CD4-positive, alpha-beta memory T cell (primary cell): ENCODE measurements around the gene TMEM134. TPM values are rescaled to one million over a fixed set of nuclear protein-coding genes. Genes with fewer than 3 reads are reported as not detected.
"Not testable (repeated sequence)": the region's sequence is repeated elsewhere in the genome, so short reads cannot be mapped to it uniquely, and the experiment has no call there.

Experiments used
- CTCF ChIA-PET: fragments of 350-600 bp; sonication (Branson Sonifier 250); formaldehyde crosslinking; loops from one replicate; lab custom pipeline; 2021; ENCODE audit warnings: inconsistent platforms; ENCODE audit not compliant: partially characterized antibody; lab: Charles Lee
- POLR2A ChIA-PET: fragments of 350-600 bp; sonication (Branson Sonifier 250); formaldehyde crosslinking; loops from one replicate; lab custom pipeline; 2021; ENCODE audit not compliant: partially characterized antibody; lab: Charles Lee
- DNase-seq, 5 donors: peaks; one replicate each; pipeline versions ENCODE4 v3.0.0 to v3.0.0-alpha.2; 2020 to 2022; ENCODE audit warnings: mixed read lengths in 1 of 5
- H3K27ac ChIP-seq: one replicate; pipeline ENCODE4 v1.7.0; 2013; ENCODE audit warnings: low read depth, low read length
- H3K27me3 ChIP-seq: 2 replicates; pipeline ENCODE4 v1.7.0; 2013; ENCODE audit warnings: mild to moderate bottlenecking, low read length, moderate library complexity; ENCODE audit not compliant: insufficient read depth
- H3K36me3 ChIP-seq: 2 replicates; pipeline ENCODE4 v1.7.0; 2013; ENCODE audit warnings: mild to moderate bottlenecking, low read length, moderate library complexity; ENCODE audit not compliant: insufficient read depth
- H3K4me1 ChIP-seq: 2 replicates; pipeline ENCODE4 v1.7.0; 2013; ENCODE audit warnings: mild to moderate bottlenecking, low read length, moderate library complexity; ENCODE audit not compliant: insufficient read depth
- H3K4me3 ChIP-seq, 2 donors: one replicate each; pipeline ENCODE4 v1.7.0; 2013; ENCODE audit warnings: low read length in 2 of 2, mild to moderate bottlenecking in 1 of 2
- H3K9me3 ChIP-seq, 2 donors: one replicate each; pipeline ENCODE4 v1.7.0; 2013; ENCODE audit warnings: low read length in 2 of 2, control low read depth in 1 of 2; ENCODE audit not compliant: control insufficient read depth in 1 of 2
- H3K27ac Mint-ChIP-seq, 7 donors: one replicate each; pipeline ENCODE4 v1.8.0; 2020 to 2021; ENCODE audit warnings: mixed read lengths in 7 of 7, mild to moderate bottlenecking in 6 of 7, inconsistent platforms in 3 of 7, moderate library complexity in 3 of 7
- H3K27me3 Mint-ChIP-seq, 2 donors: one replicate each; pipeline ENCODE4 v1.8.0; 2020 to 2021; ENCODE audit warnings: mixed read lengths in 2 of 2
- H3K36me3 Mint-ChIP-seq, 2 donors: one replicate each; pipeline ENCODE4 v1.8.0; 2020 to 2021; ENCODE audit warnings: mixed read lengths in 2 of 2, inconsistent platforms in 1 of 2, mild to moderate bottlenecking in 1 of 2
- H3K4me1 Mint-ChIP-seq, 4 donors: one replicate each; pipeline ENCODE4 v1.8.0; 2020 to 2021; ENCODE audit warnings: mixed read lengths in 4 of 4, mild to moderate bottlenecking in 1 of 4
- H3K4me3 Mint-ChIP-seq, 8 donors: one replicate each; pipeline ENCODE4 v1.8.0; 2020 to 2021; ENCODE audit warnings: mixed read lengths in 8 of 8, mild to moderate bottlenecking in 7 of 8, moderate library complexity in 6 of 8, inconsistent platforms in 3 of 8
- H3K9me3 Mint-ChIP-seq, 8 donors: one replicate each; pipeline ENCODE4 v1.8.0; 2020 to 2021; ENCODE audit warnings: mixed read lengths in 8 of 8, mild to moderate bottlenecking in 5 of 8, inconsistent platforms in 3 of 8, moderate library complexity in 1 of 8
- intact Hi-C: fragments of 100-400 bp; cut with micrococcal nuclease; formaldehyde crosslinking; loops from one replicate; pipeline ENCODE4 v1.15.1; 2023
- polyA plus RNA-seq, 2 donors: library from polyadenylated mRNA; unstranded; fragments of 300-500 nt; fragmentation: Illumina TruSeq; gene quantifications; one replicate each; pipeline ENCODE4 v1.2.3, GENCODE V29; 2021
- total RNA-seq, 2 experiments: library from RNA; stranded (reverse); gene quantifications; one replicate each; pipeline ENCODE4 v1.2.3, GENCODE V29; 2021

TMEM134 gene
- total RNA-seq (10 to 100 TPM; 90.1 to 99.1 TPM), polyA plus RNA-seq (100 to 1,000 TPM; 152 to 162 TPM)

- H3K4me3 Mint-ChIP-seq = peak within 1 kb of the TSS; percentile 83 to 92 (median 90)
- H3K4me1 Mint-ChIP-seq = peaks cover 16 to 38% (median 28%) of the 10 kb centered on the region in 4 donors
- no peaks in the 10 kb centered on the region for H3K9me3 Mint-ChIP-seq
- H3K9me3 ChIP-seq = no peaks in the 10 kb centered on the region
- peak; percentile 85 to 88 (median 88) for DNase-seq
- peak within 1 kb of the TSS; percentile 78 to 79 for H3K4me3 ChIP-seq
- no peaks in the 10 kb centered on the region for H3K27me3 Mint-ChIP-seq
- intact Hi-C loops = loop anchor here (1.0 to 2.0 kb wide), 9 partner anchors 13 to 80 kb away; partner anchors contain the start of genes CORO1B, PPP1CA, PTPRCAP and RPS6KB2
- H3K27me3 ChIP-seq = no peaks in the 10 kb centered on the region
- peaks cover 48% of the 10 kb centered on the region for H3K4me1 ChIP-seq
- peak within 1 kb of the TSS; percentile 84 to 96 (median 91) for H3K27ac Mint-ChIP-seq
- peaks cover 0 to 7% of the 10 kb centered on the region in 2 donors for H3K36me3 Mint-ChIP-seq
- H3K27ac ChIP-seq = peak within 1 kb of the TSS; percentile 81
- no peaks in the 10 kb centered on the region for H3K36me3 ChIP-seq
- CTCF ChIA-PET = interaction anchor here (0.8 to 4.8 kb wide), 19 partner anchors 9 to 206 kb away, joined by 3 to 38 read pairs (median 4); partner anchors contain the start of genes AIP, PITPNM1, PPP1CA and PTPRCAP
- POLR2A ChIA-PET = interaction anchor here (0.6 to 30.4 kb wide), 24 partner anchors 8 to 229 kb away, joined by 3 to 900 read pairs (median 8); partner anchors contain the start of genes AIP, CABP4, CDK2AP2 and CORO1B
Measured at GRCh38 chr11:67468759-67469507, at the start of gene TMEM134. Gene TMEM134, minus strand, starts transcription at chr11:67469251. Its CDS starts 59 bp downstream, at chr11:67469192.

GRCh38 chr11:67517784-67518552 is 48.9 kb upstream of the TMEM134 start:
- Mint-ChIP-seq H3K27me3 (peaks cover under 1 to 8% of the 10 kb centered on the region in 2 donors), H3K27ac (no peak overlapping the region), H3K4me1 (no peaks in the 10 kb centered on the region), H3K36me3 (no peaks in the 10 kb centered on the region), H3K4me3 (no peak overlapping the region), H3K9me3 (no peaks in the 10 kb centered on the region)
- H3K4me3 ChIP-seq = no peak overlapping the region
- no peaks in the 10 kb centered on the region for H3K36me3 ChIP-seq
- POLR2A ChIA-PET = no interaction called here
- intact Hi-C loops = no loop called here
- H3K27ac ChIP-seq = no peak overlapping the region
- no peaks in the 10 kb centered on the region for H3K27me3 ChIP-seq
- H3K4me1 ChIP-seq = no peaks in the 10 kb centered on the region
- no peak for DNase-seq
- H3K9me3 ChIP-seq = no peaks in the 10 kb centered on the region
- CTCF ChIA-PET = no interaction called here

GRCh38 chr11:67516806-67517205 is 47.8 kb upstream of the TMEM134 start:
- Histone ChIP-seq H3K4me1 (no peaks in the 10 kb centered on the region), H3K9me3 (no peaks in the 10 kb centered on the region), H3K27ac (no peak overlapping the region), H3K27me3 (no peaks in the 10 kb centered on the region), H3K36me3 (no peaks in the 10 kb centered on the region), H3K4me3 (no peak overlapping the region)
- no peaks in the 10 kb centered on the region for H3K4me1 Mint-ChIP-seq
- peaks cover 2 to 9% of the 10 kb centered on the region in 2 donors for H3K27me3 Mint-ChIP-seq
- H3K4me3 Mint-ChIP-seq = no peak overlapping the region
- intact Hi-C loops = no loop called here
- CTCF ChIA-PET = no interaction called here
- H3K36me3 Mint-ChIP-seq = no peaks in the 10 kb centered on the region
- no peak overlapping the region for H3K27ac Mint-ChIP-seq
- POLR2A ChIA-PET = no interaction called here
- DNase-seq = no peak
- no peaks in the 10 kb centered on the region for H3K9me3 Mint-ChIP-seq

GRCh38 chr11:67514116-67514515 is 45.1 kb upstream of the TMEM134 start:
- H3K27ac Mint-ChIP-seq = no peak overlapping the region
- Histone ChIP-seq H3K27me3 (no peaks in the 10 kb centered on the region), H3K4me3 (no peak overlapping the region), H3K36me3 (no peaks in the 10 kb centered on the region), H3K4me1 (peaks cover 1% of the 10 kb centered on the region), H3K27ac (no peak overlapping the region), H3K9me3 (no peaks in the 10 kb centered on the region)
- H3K27me3 Mint-ChIP-seq = peaks cover 3 to 11% of the 10 kb centered on the region in 2 donors
- CTCF ChIA-PET = no interaction called here
- DNase-seq = no peak
- no peaks in the 10 kb centered on the region for H3K9me3 Mint-ChIP-seq
- peaks cover under 1 to 3% (median 2%) of the 10 kb centered on the region in 4 donors for H3K4me1 Mint-ChIP-seq
- no peaks in the 10 kb centered on the region for H3K36me3 Mint-ChIP-seq
- H3K4me3 Mint-ChIP-seq = no peak overlapping the region
- intact Hi-C loops = no loop called here
- POLR2A ChIA-PET = no interaction called here

- H3K27me3 Mint-ChIP-seq = peaks cover 3 to 11% of the 10 kb centered on the region in 2 donors
- H3K4me1 ChIP-seq = peaks cover 19% of the 10 kb centered on the region
- H3K4me3 ChIP-seq, H3K36me3 ChIP-seq, H3K36me3 Mint-ChIP-seq, H3K27ac ChIP-seq, DNase-seq, H3K27me3 ChIP-seq, H3K9me3 Mint-ChIP-seq, intact Hi-C loops, H3K27ac Mint-ChIP-seq, CTCF ChIA-PET, H3K4me3 Mint-ChIP-seq, POLR2A ChIA-PET, H3K9me3 ChIP-seq: not testable (repeated sequence)
- peaks cover 12 to 28% (median 18%) of the 10 kb centered on the region in 4 donors for H3K4me1 Mint-ChIP-seq
Measured at GRCh38 chr11:67511558-67511957, 42.5 kb upstream of the TMEM134 start.

GRCh38 chr11:67510023-67510345 is 40.9 kb upstream of the TMEM134 start:
- Mint-ChIP-seq H3K27ac (peak overlapping the region in 5 of 7 donors; percentile 24 to 99 (median 81)), H3K36me3 (peaks cover 0 to 16% of the 10 kb centered on the region in 2 donors), H3K4me3 (peak overlapping the region in 5 of 8 donors; percentile 53 to 98 (median 89)), H3K4me1 (peaks cover 18 to 42% (median 27%) of the 10 kb centered on the region in 4 donors), H3K9me3 (peaks cover 0 to 2% (median 0%) of the 10 kb centered on the region in 8 donors), H3K27me3 (peaks cover 3 to 11% of the 10 kb centered on the region in 2 donors)
- CTCF ChIA-PET = no interaction called here
- no peaks in the 10 kb centered on the region for H3K9me3 ChIP-seq
- POLR2A ChIA-PET = no interaction called here
- DNase-seq = no peak
- no peak overlapping the region for H3K27ac ChIP-seq
- H3K4me1 ChIP-seq = peaks cover 33% of the 10 kb centered on the region
- H3K27me3 ChIP-seq = no peaks in the 10 kb centered on the region
- no peak overlapping the region for H3K4me3 ChIP-seq
- H3K36me3 ChIP-seq = peaks cover 8% of the 10 kb centered on the region
- intact Hi-C loops = no loop called here
